ENCODE measurements around the gene TTC23L.

The TTC23L gene

GRCh38 chr5:34926318-34926888 lies 87.4 kb downstream of the TTC23L start:
- no peak for DNase-seq

DNA sequence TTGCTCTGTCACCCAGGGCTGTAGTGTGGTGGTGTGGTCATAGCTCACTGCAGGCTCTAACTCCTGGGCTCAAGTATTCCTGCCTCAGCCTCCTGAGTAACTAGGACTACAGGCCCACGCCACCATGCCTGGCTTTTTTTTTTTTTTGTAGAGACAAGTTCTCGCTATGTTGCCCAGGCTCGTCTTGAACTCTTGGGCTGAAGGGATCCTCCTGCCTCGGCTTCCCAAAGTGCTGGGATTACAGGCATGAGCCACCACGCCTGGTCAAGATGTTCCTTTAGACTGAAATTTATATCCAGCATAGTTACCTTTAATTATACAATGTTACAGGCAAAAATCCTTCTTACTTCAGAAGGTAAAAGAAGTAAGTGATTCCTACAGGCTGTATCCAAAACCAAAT lies 88.8 kb downstream of the TTC23L start:
- no peak for DNase-seq

DNA sequence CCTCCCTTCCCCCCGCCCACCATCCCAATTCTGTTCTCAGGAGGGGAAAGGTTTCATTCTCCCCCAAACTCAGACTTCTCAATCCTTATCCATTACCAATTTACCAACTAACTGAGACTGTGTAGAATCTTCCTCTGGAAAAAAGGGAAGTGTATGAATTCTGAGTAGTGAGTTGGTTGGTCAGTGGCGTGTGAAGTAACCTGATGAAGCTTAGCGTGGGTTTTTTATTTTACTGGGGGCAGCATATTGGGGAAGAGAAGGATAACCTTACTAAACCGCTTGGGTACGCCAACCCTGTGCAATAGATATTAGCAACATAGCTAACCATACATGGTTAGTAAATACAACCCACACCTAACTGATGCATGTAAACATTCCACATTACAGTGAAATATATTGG lies 89.3 kb downstream of the TTC23L start:
- DNase-seq, result no peak

DNA sequence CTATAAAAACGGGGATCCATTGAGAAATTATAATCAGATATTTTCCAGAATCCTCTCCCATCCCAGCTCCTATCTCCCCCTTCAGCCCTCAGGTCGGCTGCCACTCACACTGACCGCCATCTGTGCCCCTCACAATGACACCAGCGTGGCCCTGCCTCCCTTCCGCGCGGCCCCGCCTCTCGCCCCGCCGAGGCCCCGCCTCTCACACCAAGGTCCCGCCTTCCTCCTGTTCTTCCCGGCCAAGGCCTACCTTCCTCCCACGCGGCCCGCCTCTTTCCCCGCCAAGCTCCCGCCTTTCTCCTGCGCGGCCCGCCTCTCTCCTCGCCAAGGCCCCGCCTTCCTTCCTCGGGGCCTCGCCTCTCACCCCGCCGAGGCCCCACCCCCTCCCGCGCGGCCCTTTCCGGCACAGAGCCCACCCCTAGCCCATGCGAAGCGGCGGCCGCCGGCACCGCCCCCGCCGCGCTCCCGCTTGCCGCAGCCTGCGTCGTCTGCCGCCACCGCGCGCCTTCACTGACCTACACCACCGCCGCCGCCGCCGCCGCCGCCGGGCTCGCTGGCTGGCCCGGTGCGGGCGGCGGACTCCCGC lies 90.3 kb downstream of the TTC23L start, which contains the start of gene DNAJC21:
TSS of gene DNAJC21 (plus strand) at position 426 of the 586 bp plus-strand sequence. CDS start 261 bp downstream, outside the sequence.
- DNase-seq, result peak; percentile 98

DNA sequence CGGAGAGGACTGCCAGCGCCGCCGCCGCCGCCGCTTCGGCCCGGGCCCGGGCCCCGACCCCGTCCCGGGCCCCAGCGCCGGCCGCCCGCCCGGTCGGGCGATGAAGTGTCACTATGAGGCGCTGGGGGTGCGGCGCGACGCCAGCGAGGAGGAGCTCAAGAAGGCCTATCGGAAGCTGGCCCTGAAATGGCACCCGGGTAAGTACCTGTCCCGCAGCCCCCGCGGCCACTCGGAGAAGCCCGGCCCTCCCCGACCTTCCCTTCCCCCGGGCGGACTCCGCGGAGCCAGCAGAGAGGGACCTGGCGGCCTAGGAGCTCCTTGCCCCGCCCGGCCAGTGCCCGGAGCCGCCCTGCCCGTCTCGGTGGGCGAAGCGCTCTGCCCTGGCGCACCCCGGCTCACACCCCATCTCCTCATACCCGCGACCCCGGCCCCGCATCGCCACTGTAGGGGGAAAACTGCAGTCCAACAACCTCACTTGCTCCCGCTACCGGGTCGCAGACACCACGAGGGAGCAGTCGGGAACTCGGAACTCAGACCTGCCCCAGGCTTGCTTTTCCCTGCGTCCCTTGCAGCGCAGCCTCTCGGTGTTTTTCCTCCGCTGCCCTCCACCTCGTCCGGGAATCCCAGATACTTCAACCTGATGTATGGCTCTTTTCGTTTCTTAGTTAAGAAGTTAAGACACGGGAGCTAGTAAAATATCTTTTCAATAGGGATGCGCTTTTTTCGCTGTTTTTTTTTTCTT lies 90.9 kb downstream of the TTC23L start:
- peak; percentile 78 for DNase-seq

DNA sequence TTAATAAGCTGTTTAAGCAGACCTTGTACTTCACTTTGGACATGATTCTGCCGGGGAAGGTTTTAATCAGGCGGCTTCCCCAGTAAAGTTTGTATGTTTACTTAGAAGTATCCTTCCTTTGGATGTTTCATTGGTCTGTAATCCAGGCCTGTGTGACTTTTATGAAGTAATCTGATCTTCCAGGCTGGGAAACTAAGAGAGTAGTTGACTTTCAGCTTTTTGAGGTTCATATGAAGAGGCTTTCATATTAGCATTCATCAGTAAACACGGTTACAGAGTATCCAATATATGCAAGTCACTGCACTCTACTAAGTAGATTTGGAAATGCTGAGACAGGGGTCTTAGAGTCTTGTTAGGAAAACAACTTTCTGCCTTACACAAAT lies 91.5 kb downstream of the TTC23L start:
- no peak for DNase-seq

GRCh38 chr5:34930870-34931269 lies 91.9 kb downstream of the TTC23L start:
- DNase-seq, result no peak

GRCh38 chr5:34932947-34933346 lies 94.0 kb downstream of the TTC23L start:
- no peak for DNase-seq

GRCh38 chr5:34941936-34942335 lies 103.0 kb downstream of the TTC23L start:
- DNase-seq, result no peak

DNA sequence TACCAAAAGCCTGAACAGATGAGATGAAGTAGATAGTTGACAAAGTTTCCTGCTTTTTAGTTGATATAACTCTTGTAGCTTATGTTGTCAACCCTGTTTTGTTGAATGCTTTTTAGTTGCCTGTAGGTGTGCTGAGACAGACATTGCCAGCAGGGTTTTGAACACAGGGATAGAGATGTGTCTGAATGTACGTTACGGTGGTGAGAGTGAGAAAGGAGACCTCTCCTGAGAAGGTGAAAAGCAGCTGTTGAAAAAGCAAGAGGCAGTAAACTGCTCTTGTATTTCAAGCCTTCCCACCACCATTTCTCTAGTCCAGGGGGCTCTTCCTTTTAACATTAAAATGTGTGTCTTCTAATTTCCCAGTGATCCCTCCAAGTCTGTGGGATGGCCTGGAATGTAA lies 105.1 kb downstream of the TTC23L start:
- no peak for DNase-seq

GRCh38 chr5:34944460-34945047 lies 105.6 kb downstream of the TTC23L start:
- no peak for DNase-seq

All from activated CD4-positive, CD25-positive, alpha-beta regulatory T cell treated with anti-CD3 and anti-CD28 coated beads, Interleukin-2, amount 50 U/mL, for 72 hours (primary cell).